Activated CD8-positive, alpha-beta T cell treated with anti-CD3 and anti-CD28 coated beads, Interleukin-2, amount 10 ng/mL, durations not matched to agents 7 days and 5 days (primary cell): ENCODE measurements around the gene CAPZA1. TPM values are rescaled to one million over a fixed set of nuclear protein-coding genes. Genes with fewer than 3 reads are reported as not detected.

Experiments used
- ATAC-seq: fragments of 150-1000 bp; cut with Tn5 transposase; one replicate; pipeline ENCODE4 v1.10.0; 2021; ENCODE audit warnings: moderate library complexity
- CTCF ChIA-PET: fragments of 350-600 bp; sonication (Branson Sonifier 250); formaldehyde crosslinking; loops from one replicate; lab custom pipeline; 2021; ENCODE audit warnings: antibody characterized with exemption; lab: Charles Lee
- POLR2A ChIA-PET: fragments of 350-600 bp; sonication (Branson Sonifier 250); formaldehyde crosslinking; loops from one replicate; lab custom pipeline; 2021; ENCODE audit warnings: antibody characterized with exemption; lab: Charles Lee
- DNase-seq: peaks from one replicate; pipeline ENCODE4 v3.0.0-alpha.2; 2020
- H3K27ac Mint-ChIP-seq: one replicate; pipeline ENCODE4 v1.8.0; 2021; ENCODE audit warnings: mild to moderate bottlenecking, mixed read lengths
- H3K27me3 Mint-ChIP-seq: one replicate; pipeline ENCODE4 v1.8.0; 2021; ENCODE audit warnings: low read depth, mixed read lengths
- H3K36me3 Mint-ChIP-seq: one replicate; pipeline ENCODE4 v1.8.0; 2021; ENCODE audit warnings: low read depth, mixed read lengths
- H3K4me1 Mint-ChIP-seq: one replicate; pipeline ENCODE4 v1.8.0; 2021; ENCODE audit warnings: low read depth, mixed read lengths
- H3K4me3 Mint-ChIP-seq: one replicate; pipeline ENCODE4 v1.8.0; 2021; ENCODE audit warnings: mild to moderate bottlenecking, mixed read lengths
- H3K9me3 Mint-ChIP-seq: one replicate; pipeline ENCODE4 v1.8.0; 2022; ENCODE audit warnings: mixed read lengths; ENCODE audit not compliant: insufficient read depth
- total RNA-seq, 2 experiments: library from RNA; stranded (reverse); gene quantifications; one replicate each; pipeline ENCODE4 v1.2.3, GENCODE V29; 2021

Gene CAPZA1
- total RNA-seq, 2 experiments from 2014 or later: 279 to 280 TPM

- ChIA-PET POLR2A (no interaction called here), CTCF (no interaction called here)
- Mint-ChIP-seq H3K27ac (no peak overlapping the region), H3K27me3 (no peaks in the 10 kb centered on the region), H3K36me3 (peaks cover 16% of the 10 kb centered on the region), H3K4me3 (no peak overlapping the region), H3K4me1 (peaks cover 8% of the 10 kb centered on the region), H3K9me3 (no peaks in the 10 kb centered on the region)
- DNase-seq (no peak), ATAC-seq (no peak)
Measured at GRCh38 chr1:112685913-112686312, 66.3 kb downstream of the CAPZA1 start.

GRCh38 chr1:112686417-112686816 lies 66.8 kb downstream of the CAPZA1 start:
- POLR2A ChIA-PET: interaction anchor here (0.5 kb wide), 1 partner anchor 13 kb away, joined by 3 read pairs; no protein-coding TSS in a partner anchor
- Mint-ChIP-seq H3K9me3 (no peaks in the 10 kb centered on the region), H3K27ac (no peak overlapping the region), H3K27me3 (no peaks in the 10 kb centered on the region), H3K36me3 (peaks cover 15% of the 10 kb centered on the region), H3K4me3 (no peak overlapping the region), H3K4me1 (peaks cover 8% of the 10 kb centered on the region)
- CTCF ChIA-PET: interaction anchor here (0.7 to 0.9 kb wide), 2 partner anchors 29 to 185 kb away, joined by 3 read pairs; no protein-coding TSS in a partner anchor
- ATAC-seq: no peak
- DNase-seq: no peak

- Mint-ChIP-seq H3K27me3 (no peaks in the 10 kb centered on the region), H3K9me3 (no peaks in the 10 kb centered on the region), H3K4me1 (peaks cover 8% of the 10 kb centered on the region), H3K27ac (no peak overlapping the region), H3K36me3 (peaks cover 17% of the 10 kb centered on the region), H3K4me3 (no peak overlapping the region)
- POLR2A ChIA-PET: interaction anchor here (0.5 kb wide), 1 partner anchor 13 kb away, joined by 3 read pairs; no protein-coding TSS in a partner anchor
- ATAC-seq (no peak), DNase-seq (no peak)
- CTCF ChIA-PET: interaction anchor here (0.7 to 0.9 kb wide), 2 partner anchors 29 to 185 kb away, joined by 3 read pairs; no protein-coding TSS in a partner anchor
Measured at GRCh38 chr1:112686835-112687234, 67.2 kb downstream of the CAPZA1 start.

- H3K4me3 Mint-ChIP-seq: no peak overlapping the region
- H3K9me3 Mint-ChIP-seq: no peaks in the 10 kb centered on the region
- ATAC-seq (no peak), DNase-seq (no peak)
- H3K27ac Mint-ChIP-seq: no peak overlapping the region
- H3K27me3 Mint-ChIP-seq: no peaks in the 10 kb centered on the region
- ChIA-PET POLR2A (no interaction called here), CTCF (interaction anchor here (0.9 kb wide), 1 partner anchor 29 kb away, joined by 3 read pairs; no protein-coding TSS in a partner anchor)
- peaks cover 20% of the 10 kb centered on the region for H3K36me3 Mint-ChIP-seq
- peaks cover 8% of the 10 kb centered on the region for H3K4me1 Mint-ChIP-seq
Measured at GRCh38 chr1:112687361-112687760, 67.7 kb downstream of the CAPZA1 start.

- Mint-ChIP-seq H3K9me3 (no peaks in the 10 kb centered on the region), H3K36me3 (peaks cover 23% of the 10 kb centered on the region), H3K4me1 (peaks cover 8% of the 10 kb centered on the region), H3K4me3 (no peak overlapping the region), H3K27ac (peak overlapping the region; percentile 7), H3K27me3 (no peaks in the 10 kb centered on the region)
- POLR2A ChIA-PET: no interaction called here
- no peak for DNase-seq
- CTCF ChIA-PET: no interaction called here
- no peak for ATAC-seq
Measured at GRCh38 chr1:112687785-112688496, 68.3 kb downstream of the CAPZA1 start.

- no peak for ATAC-seq
- no peaks in the 10 kb centered on the region for H3K27me3 Mint-ChIP-seq
- DNase-seq: no peak
- no peaks in the 10 kb centered on the region for H3K9me3 Mint-ChIP-seq
- POLR2A ChIA-PET: no interaction called here
- H3K4me1 Mint-ChIP-seq: peaks cover 8% of the 10 kb centered on the region
- H3K4me3 Mint-ChIP-seq: no peak overlapping the region
- peaks cover 26% of the 10 kb centered on the region for H3K36me3 Mint-ChIP-seq
- no peak overlapping the region for H3K27ac Mint-ChIP-seq
- CTCF ChIA-PET: no interaction called here
Measured at GRCh38 chr1:112688781-112689193, 69.2 kb downstream of the CAPZA1 start.

GRCh38 chr1:112689196-112689841 lies 69.7 kb downstream of the CAPZA1 start:
- Mint-ChIP-seq H3K36me3 (peaks cover 26% of the 10 kb centered on the region), H3K4me1 (peaks cover 8% of the 10 kb centered on the region), H3K9me3 (no peaks in the 10 kb centered on the region), H3K27me3 (no peaks in the 10 kb centered on the region), H3K4me3 (no peak overlapping the region), H3K27ac (no peak overlapping the region)
- ATAC-seq: no peak
- DNase-seq: no peak
- POLR2A ChIA-PET: no interaction called here
- CTCF ChIA-PET: no interaction called here

GRCh38 chr1:112689842-112690237 lies 70.2 kb downstream of the CAPZA1 start:
- Mint-ChIP-seq H3K4me1 (peaks cover 8% of the 10 kb centered on the region), H3K36me3 (peaks cover 28% of the 10 kb centered on the region), H3K9me3 (no peaks in the 10 kb centered on the region), H3K27ac (no peak overlapping the region), H3K4me3 (no peak overlapping the region), H3K27me3 (no peaks in the 10 kb centered on the region)
- ATAC-seq: no peak
- DNase-seq: no peak
- ChIA-PET POLR2A (interaction anchor here (1.1 kb wide), 1 partner anchor 13 kb away, joined by 3 read pairs; no protein-coding TSS in a partner anchor), CTCF (interaction anchor here (1.1 kb wide), 1 partner anchor 114 kb away, joined by 3 read pairs; no protein-coding TSS in a partner anchor)

GRCh38 chr1:112692681-112693080 lies 73.0 kb downstream of the CAPZA1 start:
- CTCF ChIA-PET: no interaction called here
- H3K9me3 Mint-ChIP-seq: no peaks in the 10 kb centered on the region
- no peak overlapping the region for H3K4me3 Mint-ChIP-seq
- POLR2A ChIA-PET: interaction anchor here (1.2 to 1.5 kb wide), 2 partner anchors 12 to 18 kb away, joined by 3 to 4 read pairs; partner anchors contain the start of gene MOV10
- DNase-seq: no peak
- peaks cover 44% of the 10 kb centered on the region for H3K36me3 Mint-ChIP-seq
- no peak for ATAC-seq
- no peak overlapping the region for H3K27ac Mint-ChIP-seq
- H3K4me1 Mint-ChIP-seq: peaks cover 2% of the 10 kb centered on the region
- H3K27me3 Mint-ChIP-seq: no peaks in the 10 kb centered on the region

GRCh38 chr1:112693821-112694220 lies 74.2 kb downstream of the CAPZA1 start:
- H3K27ac Mint-ChIP-seq: no peak overlapping the region
- no peak for DNase-seq
- peaks cover 48% of the 10 kb centered on the region for H3K36me3 Mint-ChIP-seq
- CTCF ChIA-PET: interaction anchor here (1.2 kb wide), 1 partner anchor 378 kb away, joined by 3 read pairs; no protein-coding TSS in a partner anchor
- no peaks in the 10 kb centered on the region for H3K4me1 Mint-ChIP-seq
- no peak for ATAC-seq
- no peaks in the 10 kb centered on the region for H3K9me3 Mint-ChIP-seq
- no peaks in the 10 kb centered on the region for H3K27me3 Mint-ChIP-seq
- no peak overlapping the region for H3K4me3 Mint-ChIP-seq
- POLR2A ChIA-PET: interaction anchor here (1.5 kb wide), 1 partner anchor 19 kb away, joined by 4 read pairs; the partner anchor contains the start of gene MOV10

GRCh38 chr1:112694363-112694929 lies 74.8 kb downstream of the CAPZA1 start:
- H3K4me1 Mint-ChIP-seq: peaks cover 2% of the 10 kb centered on the region
- ChIA-PET CTCF (interaction anchor here (1.2 kb wide), 1 partner anchor 378 kb away, joined by 3 read pairs; no protein-coding TSS in a partner anchor), POLR2A (no interaction called here)
- DNase-seq (no peak), ATAC-seq (no peak)
- no peak overlapping the region for H3K27ac Mint-ChIP-seq
- H3K4me3 Mint-ChIP-seq: no peak overlapping the region
- peaks cover 52% of the 10 kb centered on the region for H3K36me3 Mint-ChIP-seq
- no peaks in the 10 kb centered on the region for H3K9me3 Mint-ChIP-seq
- no peaks in the 10 kb centered on the region for H3K27me3 Mint-ChIP-seq
